ENCODE measurements around the gene ADCY2. TPM values are rescaled to one million over a fixed set of nuclear protein-coding genes. Genes with fewer than 3 reads are reported as not detected.

The ADCY2 gene
- total and polyA plus RNA-seq, 2 of the 13 experiments (the other 11 are each of a cell fraction or from before 2014, with no cell fraction given): not detected

- Histone ChIP-seq H3K4me2 (ENCODE audit: low read depth, low read length) (no peak overlapping the region), H4K20me1 (ENCODE audit: insufficient read depth, low read length) (no peaks in the 10 kb centered on the region), H3K27ac (ENCODE audit: extremely low read length, insufficient read depth, low read length) (no peak overlapping the region), H3K27me3 (ENCODE audit: control insufficient read depth in 1 of 2, insufficient read depth in 2 of 2, low read length in 2 of 2) (no peaks in the 10 kb centered on the region; a peak in 1 of 5 replicates), H3K36me3 (replicated peaks in 1 of 2; ENCODE audit: control insufficient read depth in 1 of 2, insufficient read depth in 2 of 2, low read length in 2 of 2) (no peaks in the 10 kb centered on the region), H2AFZ (ENCODE audit: low read length) (no peak overlapping the region), H3K9me3 (ENCODE audit: low read length) (no peaks in the 10 kb centered on the region), H3K9ac (ENCODE audit: insufficient read depth, low read depth, low read length) (no peak overlapping the region), H3K79me2 (ENCODE audit: insufficient read depth, low read length) (no peaks in the 10 kb centered on the region), H3K4me1 (ENCODE audit: insufficient read depth, low read length) (no peaks in the 10 kb centered on the region), H3K4me3 (replicated peaks in 1 of 3; ENCODE audit: insufficient read depth in 1 of 3, low read depth in 2 of 3, low read length in 3 of 3) (no peak overlapping the region)
- CTCF ChIA-PET (ENCODE audit: low intra/inter-chr PET ratio, low total read pairs): no interaction called here
- POLR2A ChIA-PET: no interaction called here
- 6% methylated on average over 4 of the region's 5 CpGs for WGBS (ENCODE audit: low lambda C conversion rate)
- BruUV-seq (replicated peaks): no TSS peak
- ATAC-seq (no peak), FAIRE-seq (no peak), DNase-seq (ENCODE audit: low spot score) (no peak)
- in situ Hi-C loops (cut with HindIII; ENCODE audit: extremely low pct_ligation_motif_present, low pct_unique_long_range_greater_than_20kb): no loop called here
- intact Hi-C loops (cut with micrococcal nuclease; ENCODE audit: unreplicated experiment): no loop called here
- TF ChIP-seq ZNF597 (CRISPR knock-in tag; IDR thresholded peaks at IDR 0.05) (no peak), ZFP1 (CRISPR knock-in tag; IDR thresholded peaks at IDR 0.05) (no peak), MLLT10 (CRISPR knock-in tag; IDR thresholded peaks at IDR 0.05) (no peak), HNRNPK (IDR thresholded peaks at IDR 0.05; ENCODE audit: low read depth, low read length, poor library complexity, severe bottlenecking) (no peak), HOXA7 (CRISPR knock-in tag; IDR thresholded peaks at IDR 0.05) (no peak), KLF11 (CRISPR knock-in tag; IDR thresholded peaks at IDR 0.05) (no peak), ZNF569 (CRISPR knock-in tag; IDR thresholded peaks at IDR 0.05; ENCODE audit: borderline replicate concordance) (no peak), RXRA (CRISPR knock-in tag; IDR thresholded peaks at IDR 0.05) (no peak), YY1 (IDR thresholded peaks at IDR 0.05; ENCODE audit: insufficient read depth, insufficient replicate concordance, low read depth, low read length) (no peak), SMC3 (IDR thresholded peaks at IDR 0.05; ENCODE audit: low read length) (no peak), BCL6 (CRISPR knock-in tag; IDR thresholded peaks at IDR 0.05) (no peak), ZNF138 (CRISPR knock-in tag; IDR thresholded peaks at IDR 0.05; ENCODE audit: low read depth) (no peak), ADNP (CRISPR knock-in tag; IDR thresholded peaks at IDR 0.05) (no peak), ZNF547 (CRISPR knock-in tag; IDR thresholded peaks at IDR 0.05) (no peak)
- TF ChIP-seq, protein P1, sequence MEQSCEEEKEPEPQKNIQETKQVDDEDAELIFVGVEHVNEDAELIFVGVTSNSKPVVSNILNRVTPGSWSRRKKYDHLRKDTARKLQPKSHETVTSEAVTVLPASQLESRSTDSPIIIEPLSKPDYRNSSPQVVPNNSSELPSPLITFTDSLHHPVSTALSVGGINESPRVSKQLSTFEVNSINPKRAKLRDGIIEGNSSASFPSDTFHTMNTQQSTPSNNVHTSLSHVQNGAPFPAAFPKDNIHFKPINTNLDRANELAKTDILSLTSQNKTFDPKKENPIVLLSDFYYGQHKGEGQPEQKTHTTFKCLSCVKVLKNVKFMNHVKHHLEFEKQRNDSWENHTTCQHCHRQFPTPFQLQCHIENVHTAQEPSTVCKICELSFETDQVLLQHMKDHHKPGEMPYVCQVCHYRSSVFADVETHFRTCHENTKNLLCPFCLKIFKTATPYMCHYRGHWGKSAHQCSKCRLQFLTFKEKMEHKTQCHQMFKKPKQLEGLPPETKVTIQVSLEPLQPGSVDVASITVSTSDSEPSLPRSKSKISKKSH (CRISPR knock-in tag; IDR thresholded peaks at IDR 0.05; ENCODE audit: borderline replicate concordance): no peak
- TF ChIP-seq, protein P2, sequence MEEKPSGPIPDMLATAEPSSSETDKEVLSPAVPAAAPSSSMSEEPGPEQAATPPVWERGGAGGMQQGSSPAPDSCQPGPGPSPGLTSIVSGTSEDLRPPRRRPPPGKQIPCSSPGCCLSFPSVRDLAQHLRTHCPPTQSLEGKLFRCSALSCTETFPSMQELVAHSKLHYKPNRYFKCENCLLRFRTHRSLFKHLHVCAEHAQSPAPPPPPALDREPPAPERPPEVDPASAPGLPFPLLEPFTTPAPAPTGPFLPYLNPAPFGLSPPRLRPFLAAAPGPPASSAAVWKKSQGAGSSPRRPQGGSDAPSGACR (CRISPR knock-in tag; IDR thresholded peaks at IDR 0.05): no peak
- TF ChIP-seq, protein P3, sequence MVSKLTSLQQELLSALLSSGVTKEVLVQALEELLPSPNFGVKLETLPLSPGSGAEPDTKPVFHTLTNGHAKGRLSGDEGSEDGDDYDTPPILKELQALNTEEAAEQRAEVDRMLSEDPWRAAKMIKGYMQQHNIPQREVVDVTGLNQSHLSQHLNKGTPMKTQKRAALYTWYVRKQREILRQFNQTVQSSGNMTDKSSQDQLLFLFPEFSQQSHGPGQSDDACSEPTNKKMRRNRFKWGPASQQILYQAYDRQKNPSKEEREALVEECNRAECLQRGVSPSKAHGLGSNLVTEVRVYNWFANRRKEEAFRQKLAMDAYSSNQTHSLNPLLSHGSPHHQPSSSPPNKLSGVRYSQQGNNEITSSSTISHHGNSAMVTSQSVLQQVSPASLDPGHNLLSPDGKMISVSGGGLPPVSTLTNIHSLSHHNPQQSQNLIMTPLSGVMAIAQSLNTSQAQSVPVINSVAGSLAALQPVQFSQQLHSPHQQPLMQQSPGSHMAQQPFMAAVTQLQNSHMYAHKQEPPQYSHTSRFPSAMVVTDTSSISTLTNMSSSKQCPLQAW (CRISPR knock-in tag; IDR thresholded peaks at IDR 0.05): no peak
Measured at GRCh38 chr5:7410936-7411511, 15.1 kb downstream of the ADCY2 start.
